GM21619 (cell line): ENCODE data around the gene GLCCI1.
A peak's percentile ranks its signal among the peaks of the same experiment; 100 is the strongest.

Experiments used
- ATAC-seq: cut with Tn5 transposase; IDR thresholded peaks from one replicate; pipeline ENCODE4 v1.9.1; 2021; ENCODE audit not compliant: unreplicated experiment

The GLCCI1 gene

DNA sequence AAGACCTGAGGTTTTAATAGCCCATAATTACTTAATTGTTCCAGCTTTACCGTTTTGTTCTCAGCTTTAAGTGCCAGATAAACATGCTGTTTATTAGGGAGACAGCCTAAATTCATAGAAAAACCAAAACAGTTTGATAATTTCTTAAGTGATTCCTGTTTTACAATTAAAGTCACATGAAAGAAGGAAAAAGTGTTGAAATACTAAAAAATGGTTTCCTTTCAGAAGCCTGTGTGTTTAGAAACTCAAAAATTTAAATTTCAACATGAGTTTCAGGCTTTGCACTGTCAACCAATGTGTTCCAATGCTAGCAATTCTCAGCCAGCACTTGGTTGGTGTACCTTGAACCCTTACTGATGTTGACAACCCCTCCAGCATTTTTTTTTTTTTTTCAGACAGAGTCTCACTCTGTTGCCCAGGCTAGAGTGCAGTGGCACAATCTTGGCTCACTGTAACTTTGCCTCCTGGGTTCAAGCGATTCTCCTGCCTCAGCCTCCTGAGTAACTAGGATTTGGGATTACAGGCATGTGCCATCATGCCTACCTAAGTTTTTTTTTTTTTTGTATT lies 158.1 kb downstream of the GLCCI1 start:
- ATAC-seq = no peak

DNA sequence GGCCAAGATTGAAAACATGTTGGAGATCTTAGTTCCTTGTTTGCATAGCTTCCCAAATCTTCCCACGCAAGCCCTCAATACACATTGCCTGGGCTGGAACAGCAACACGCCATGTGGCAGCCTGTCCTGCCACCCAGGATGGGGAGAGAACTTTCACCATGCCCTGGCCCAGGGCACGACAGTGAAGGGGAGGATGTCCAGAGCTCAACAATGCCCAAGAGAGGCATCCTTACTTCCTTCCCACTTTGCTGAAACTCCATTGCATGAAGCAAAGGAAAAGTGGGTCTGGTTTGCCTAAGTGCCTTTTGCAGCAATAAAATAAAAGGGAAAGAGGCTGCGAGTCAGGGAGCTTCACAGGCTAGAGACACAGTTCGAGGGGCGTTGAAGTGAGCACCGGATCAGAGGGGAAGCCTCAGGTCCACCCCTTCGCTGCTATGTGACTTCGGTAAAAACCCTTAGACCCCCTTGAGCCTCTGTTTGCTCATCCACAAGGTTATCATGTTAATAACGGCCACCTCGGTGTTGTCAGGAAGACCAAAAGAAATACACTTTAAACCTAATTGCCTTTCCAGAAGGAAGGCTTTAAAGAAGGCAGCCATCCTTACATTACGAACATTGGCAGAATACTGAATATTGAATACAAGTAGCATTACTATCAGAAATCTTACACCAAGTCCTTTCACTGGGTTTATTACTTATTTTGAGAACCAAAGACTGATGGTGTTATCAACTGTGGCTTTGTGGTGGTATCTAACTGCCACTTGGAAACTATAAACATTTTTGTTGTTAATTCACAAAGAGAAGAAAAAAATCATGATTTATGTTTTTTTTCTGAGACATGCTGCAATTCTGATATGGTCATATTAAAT lies 160.1 kb downstream of the GLCCI1 start:
- ATAC-seq = no peak

DNA sequence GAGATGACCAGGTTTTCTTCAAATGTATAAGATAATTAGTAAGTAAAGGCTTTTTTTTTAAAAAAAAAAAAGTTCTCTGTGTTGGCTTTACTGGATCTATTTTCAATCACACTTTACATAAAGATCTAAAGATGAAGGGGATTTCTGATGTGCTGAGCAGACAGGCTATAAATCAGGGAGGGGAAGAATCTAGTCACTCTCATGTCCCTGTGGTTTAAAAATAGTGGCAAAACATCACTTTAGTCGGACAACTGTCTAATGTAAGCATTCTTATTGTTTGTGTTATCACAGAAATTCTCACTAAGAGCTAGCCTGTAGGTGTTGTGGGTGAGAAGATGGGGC lies 160.7 kb downstream of the GLCCI1 start:
- no peak for ATAC-seq

DNA sequence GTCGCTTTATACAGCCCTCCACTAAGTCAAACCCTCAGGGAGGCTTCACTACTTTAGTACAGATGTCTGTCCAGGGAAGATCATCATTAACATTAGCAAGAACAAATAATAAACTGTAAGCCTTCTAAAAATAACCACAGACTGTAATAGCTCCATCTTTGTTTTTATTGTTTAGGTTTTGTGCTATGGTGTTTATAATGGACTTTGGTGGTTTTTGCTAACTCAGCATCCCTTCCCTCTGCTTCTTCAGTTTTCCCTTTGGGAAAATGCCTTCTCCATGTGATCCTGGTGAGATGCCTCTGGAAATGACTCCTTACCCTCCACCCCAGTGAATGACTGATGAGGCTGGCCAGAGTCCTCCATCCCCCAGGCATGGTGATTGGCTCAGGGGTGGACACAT lies 162.1 kb downstream of the GLCCI1 start:
- no peak for ATAC-seq

DNA sequence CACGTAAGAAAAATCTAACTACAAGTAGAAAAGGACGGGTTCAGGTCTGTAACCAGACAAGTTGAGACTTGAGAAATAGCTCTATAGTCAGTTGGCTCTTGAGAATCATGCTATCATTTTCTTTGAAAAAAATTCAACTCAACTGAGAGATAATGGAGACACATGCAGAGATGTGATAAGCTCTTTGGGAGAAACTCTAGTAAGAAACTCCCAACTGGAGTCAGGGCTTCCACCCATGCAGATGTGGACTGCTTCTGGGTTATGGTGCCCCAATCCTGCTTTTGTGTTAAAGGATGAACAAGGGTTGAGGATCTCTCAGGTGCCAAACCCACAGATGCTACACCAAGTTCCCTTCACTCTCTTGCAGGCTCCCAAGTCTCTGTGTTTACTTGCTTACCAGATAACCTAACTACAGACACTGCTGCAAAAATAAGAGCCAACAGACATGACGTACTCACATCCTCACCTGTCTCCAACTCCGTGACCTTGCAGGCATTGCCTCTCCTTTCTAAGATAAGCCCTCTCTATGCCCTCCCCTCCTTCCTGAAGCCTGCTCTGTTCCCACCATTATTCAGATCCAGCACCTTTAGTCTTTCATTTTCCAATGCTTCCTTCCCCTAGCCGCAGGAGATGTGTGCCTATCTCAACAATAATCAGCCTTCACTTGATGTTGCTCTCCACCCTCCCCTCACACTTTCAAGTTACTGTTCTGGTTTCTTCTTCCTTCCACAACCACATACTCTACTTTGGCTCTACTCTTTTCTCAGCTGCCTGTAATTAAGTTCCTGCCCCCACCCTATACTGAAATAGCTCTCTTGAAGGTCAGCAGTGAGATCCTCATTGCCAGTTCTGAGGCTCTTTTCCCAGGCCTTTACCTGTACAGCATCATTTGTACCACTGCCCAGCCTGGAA lies 163.4 kb downstream of the GLCCI1 start:
- ATAC-seq = peak; percentile 44

DNA sequence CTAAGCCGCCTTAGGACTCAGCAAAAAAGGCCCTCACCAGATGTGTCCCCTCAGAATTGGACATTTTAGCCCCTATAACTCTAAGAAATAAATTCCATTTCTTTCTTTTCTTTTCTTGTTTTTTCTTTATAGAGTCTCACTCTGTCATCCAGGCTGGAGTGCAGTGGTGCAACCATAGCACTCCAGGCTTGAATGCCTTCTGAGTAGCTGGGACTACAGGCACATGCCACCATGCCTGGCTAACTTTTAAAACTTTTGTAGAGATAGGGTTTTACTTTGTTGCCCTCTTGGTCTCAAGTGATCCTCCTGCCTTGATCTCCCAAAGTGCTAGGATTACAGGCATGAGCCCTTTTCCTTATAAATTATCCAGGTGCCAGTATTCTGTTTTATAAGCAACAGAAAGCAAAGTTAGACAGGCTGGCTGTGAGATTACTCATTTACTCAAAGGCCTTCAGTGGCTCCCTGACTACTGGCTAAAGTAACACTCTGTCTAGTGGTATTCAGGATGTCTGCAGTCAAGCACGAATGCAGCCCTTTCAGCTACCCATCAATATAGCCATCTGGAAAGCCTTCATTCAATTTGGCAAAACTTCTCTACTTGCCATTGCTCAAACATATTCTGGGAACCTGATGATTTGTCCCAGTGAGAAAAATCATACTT lies 164.7 kb downstream of the GLCCI1 start:
- no peak for ATAC-seq

DNA sequence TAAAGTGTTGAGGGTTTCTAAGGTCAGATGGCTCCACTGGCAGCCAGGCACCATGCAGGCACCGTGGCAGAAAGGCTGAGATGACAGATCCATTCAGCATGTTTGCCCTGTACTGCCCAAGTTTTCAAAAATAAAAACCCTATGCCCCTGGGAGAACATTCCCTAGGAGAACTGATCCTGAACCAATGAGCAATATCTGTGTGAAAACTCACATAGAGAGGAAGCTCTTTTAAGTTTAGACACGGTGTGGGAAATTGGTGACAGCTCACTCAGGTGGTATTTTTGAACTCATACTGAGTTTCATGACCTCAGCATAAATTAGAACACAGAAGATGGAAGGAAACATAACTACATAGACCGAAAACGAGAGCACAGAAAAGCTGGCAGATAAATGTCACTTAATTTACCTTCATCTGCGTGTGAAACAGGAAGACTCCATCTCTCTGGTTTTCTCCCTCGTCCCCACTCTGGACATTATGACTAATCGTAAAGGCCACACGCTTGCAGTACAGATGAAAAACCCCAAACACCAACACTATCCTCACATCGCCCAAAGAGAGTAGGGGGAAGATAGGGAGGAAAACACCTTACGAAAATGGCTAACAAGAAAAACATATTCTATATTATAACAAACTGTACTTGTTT lies 165.6 kb downstream of the GLCCI1 start:
- peak; percentile 62 for ATAC-seq

DNA sequence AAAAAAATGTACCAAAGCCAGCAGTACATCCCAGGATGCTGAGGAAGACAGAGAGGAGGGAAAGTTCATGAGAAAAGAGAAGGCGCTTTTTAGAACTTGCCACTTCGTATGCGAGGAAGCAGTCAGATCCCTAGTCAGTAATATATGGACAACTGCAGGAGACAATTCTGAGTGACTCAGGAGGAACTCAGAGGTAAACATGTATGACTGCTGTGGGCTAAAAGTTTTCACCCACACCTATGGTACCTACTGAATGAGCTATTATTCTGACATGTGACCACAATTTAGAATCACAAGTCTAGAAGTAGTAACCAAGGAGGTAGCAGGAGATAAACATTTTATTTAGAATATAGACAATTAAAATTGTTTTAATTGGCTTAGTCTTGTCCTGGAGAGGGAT lies 166.8 kb downstream of the GLCCI1 start:
- no peak for ATAC-seq

DNA sequence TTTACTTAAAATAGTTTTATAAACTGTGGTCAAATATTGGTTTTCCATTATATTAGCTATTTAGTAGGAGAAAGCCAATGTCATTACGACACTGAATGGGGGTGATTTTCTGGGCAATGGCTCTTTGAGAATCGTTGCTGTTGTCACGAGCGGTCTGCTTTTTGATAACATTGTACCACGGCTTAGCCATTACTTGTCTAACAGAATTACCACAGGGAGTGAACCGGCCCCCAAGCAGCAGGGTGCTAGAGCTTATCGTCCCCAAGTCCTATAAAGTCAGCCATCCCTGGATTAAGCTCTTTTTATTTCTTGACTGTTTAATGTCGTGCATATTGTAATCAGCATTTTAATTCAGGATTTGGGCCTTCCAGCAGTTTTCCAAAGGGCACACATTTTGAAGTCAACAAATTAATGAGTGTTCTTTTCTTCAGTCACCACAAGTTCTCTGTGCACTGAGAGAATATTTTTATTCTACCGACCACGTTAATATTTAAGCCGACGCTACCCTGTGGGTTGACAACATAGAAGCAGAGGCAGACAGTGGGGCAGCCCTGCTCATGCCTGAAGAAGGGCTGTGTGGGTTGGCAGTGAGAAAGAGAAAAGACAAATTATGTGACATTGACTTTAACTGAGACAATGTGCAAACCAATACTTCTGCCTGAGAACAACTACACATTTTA lies 167.6 kb downstream of the GLCCI1 start:
- ATAC-seq = no peak
